ENCODE results near the gene TBC1D13.
"Not testable (repeated sequence)": the region's sequence is repeated elsewhere in the genome, so short reads cannot be mapped to it uniquely, and the experiment has no call there.

The TBC1D13 gene

GRCh38 chr9:128771745-128772519 is 15.1 kb upstream of the TBC1D13 start, which contains the start of gene ZER1:
TSS of gene ZER1 (minus strand) at chr9:128771927. CDS start at chr9:128755565, 16,362 bp downstream.
- H3K36me3 Mint-ChIP-seq (ENCODE audit: low read depth), result peaks cover 8% of the 10 kb centered on the region
- no peaks in the 10 kb centered on the region for H3K9me3 Mint-ChIP-seq
- peaks cover 35% of the 10 kb centered on the region for H3K4me1 Mint-ChIP-seq (ENCODE audit: low read depth)
- no peaks in the 10 kb centered on the region for H3K27me3 Mint-ChIP-seq
- H3K27ac Mint-ChIP-seq, result peak within 1 kb of the TSS; percentile 94
- DNase-seq, result peak; percentile 98
- peak within 1 kb of the TSS; percentile 93 for H3K4me3 Mint-ChIP-seq

GRCh38 chr9:128773049-128773448 is 14.0 kb upstream of the TBC1D13 start:
- peak overlapping the region; percentile 93 for H3K4me3 Mint-ChIP-seq

GRCh38 chr9:128774804-128775203 is 12.2 kb upstream of the TBC1D13 start:
- H3K4me1 Mint-ChIP-seq (ENCODE audit: low read depth), result peaks cover 18% of the 10 kb centered on the region
- H3K27ac Mint-ChIP-seq, result no peak overlapping the region
- DNase-seq, result no peak
- peaks cover 4% of the 10 kb centered on the region for H3K36me3 Mint-ChIP-seq (ENCODE audit: low read depth)
- H3K9me3 Mint-ChIP-seq, result no peaks in the 10 kb centered on the region
- no peak overlapping the region for H3K4me3 Mint-ChIP-seq
- no peaks in the 10 kb centered on the region for H3K27me3 Mint-ChIP-seq

More at GRCh38 chr9:128773049-128773448, 14.0 kb upstream of the TBC1D13 start:
- peaks cover 29% of the 10 kb centered on the region for H3K4me1 Mint-ChIP-seq (ENCODE audit: low read depth)
- peaks cover 4% of the 10 kb centered on the region for H3K36me3 Mint-ChIP-seq (ENCODE audit: low read depth)
- no peaks in the 10 kb centered on the region for H3K9me3 Mint-ChIP-seq
- no peaks in the 10 kb centered on the region for H3K27me3 Mint-ChIP-seq
- no peak overlapping the region for H3K27ac Mint-ChIP-seq
- DNase-seq, result no peak

GRCh38 chr9:128780093-128780492 is 7.0 kb upstream of the TBC1D13 start:
- H3K27ac Mint-ChIP-seq; H3K36me3 Mint-ChIP-seq (ENCODE audit: low read depth); H3K27me3 Mint-ChIP-seq; H3K4me3 Mint-ChIP-seq; DNase-seq; H3K4me1 Mint-ChIP-seq (ENCODE audit: low read depth); H3K9me3 Mint-ChIP-seq: not testable (repeated sequence)

GRCh38 chr9:128781187-128782070 is 5.6 kb upstream of the TBC1D13 start:
- no peak overlapping the region for H3K27ac Mint-ChIP-seq

GRCh38 chr9:128782669-128783068 is 4.4 kb upstream of the TBC1D13 start:
- Mint-ChIP-seq H3K27ac (no peak overlapping the region), H3K36me3 (ENCODE audit: low read depth) (peaks cover 5% of the 10 kb centered on the region), H3K27me3 (no peaks in the 10 kb centered on the region), H3K4me1 (ENCODE audit: low read depth) (peaks cover 11% of the 10 kb centered on the region), H3K4me3 (no peak overlapping the region), H3K9me3 (no peaks in the 10 kb centered on the region)
- DNase-seq, result no peak

More at GRCh38 chr9:128781187-128782070, 5.6 kb upstream of the TBC1D13 start:
- Mint-ChIP-seq H3K27me3 (no peaks in the 10 kb centered on the region), H3K4me1 (ENCODE audit: low read depth) (peaks cover 6% of the 10 kb centered on the region), H3K4me3 (no peak overlapping the region), H3K36me3 (ENCODE audit: low read depth) (no peaks in the 10 kb centered on the region), H3K9me3 (no peaks in the 10 kb centered on the region)
- no peak for DNase-seq

GRCh38 chr9:128785427-128785826 is 1.6 kb upstream of the TBC1D13 start:
- H3K4me3 Mint-ChIP-seq, result no peak overlapping the region
- no peaks in the 10 kb centered on the region for H3K27me3 Mint-ChIP-seq
- no peak for DNase-seq
- H3K27ac Mint-ChIP-seq, result no peak overlapping the region
- H3K4me1 Mint-ChIP-seq (ENCODE audit: low read depth), result peaks cover 22% of the 10 kb centered on the region
- peaks cover 23% of the 10 kb centered on the region for H3K36me3 Mint-ChIP-seq (ENCODE audit: low read depth)
- H3K9me3 Mint-ChIP-seq, result no peaks in the 10 kb centered on the region

- Mint-ChIP-seq H3K27ac (peak overlapping the region; percentile 90), H3K4me1 (ENCODE audit: low read depth) (peaks cover 27% of the 10 kb centered on the region), H3K4me3 (peak overlapping the region; percentile 88), H3K36me3 (ENCODE audit: low read depth) (peaks cover 45% of the 10 kb centered on the region), H3K27me3 (no peaks in the 10 kb centered on the region), H3K9me3 (no peaks in the 10 kb centered on the region)
- DNase-seq, result peak; percentile 34
These were observed 606 bp downstream of the TBC1D13 start for GRCh38 chr9:128787659-128788058.

GRCh38 chr9:128788445-128788844 is 1.4 kb downstream of the TBC1D13 start:
- DNase-seq, result no peak
- Mint-ChIP-seq H3K36me3 (ENCODE audit: low read depth) (peaks cover 53% of the 10 kb centered on the region), H3K4me3 (peak overlapping the region; percentile 88), H3K27me3 (no peaks in the 10 kb centered on the region), H3K27ac (peak overlapping the region; percentile 90), H3K4me1 (ENCODE audit: low read depth) (peaks cover 27% of the 10 kb centered on the region), H3K9me3 (no peaks in the 10 kb centered on the region)

GRCh38 chr9:128790536-128790935 is 3.5 kb downstream of the TBC1D13 start:
- no peak overlapping the region for H3K4me3 Mint-ChIP-seq
- peak overlapping the region; percentile 30 for H3K27ac Mint-ChIP-seq
- H3K9me3 Mint-ChIP-seq, result no peaks in the 10 kb centered on the region
- H3K4me1 Mint-ChIP-seq (ENCODE audit: low read depth), result peaks cover 24% of the 10 kb centered on the region
- DNase-seq, result no peak
- no peaks in the 10 kb centered on the region for H3K27me3 Mint-ChIP-seq
- peaks cover 69% of the 10 kb centered on the region for H3K36me3 Mint-ChIP-seq (ENCODE audit: low read depth)

- Mint-ChIP-seq H3K4me3 (no peak overlapping the region), H3K4me1 (ENCODE audit: low read depth) (peaks cover 19% of the 10 kb centered on the region), H3K27me3 (no peaks in the 10 kb centered on the region)
These were observed 5.1 kb downstream of the TBC1D13 start for GRCh38 chr9:128792134-128792533.

GRCh38 chr9:128792978-128793686 is 6.1 kb downstream of the TBC1D13 start:
- peaks cover 15% of the 10 kb centered on the region for H3K4me1 Mint-ChIP-seq (ENCODE audit: low read depth)
- H3K27ac Mint-ChIP-seq, result peak overlapping the region; percentile 80
- no peaks in the 10 kb centered on the region for H3K27me3 Mint-ChIP-seq
- H3K36me3 Mint-ChIP-seq (ENCODE audit: low read depth), result peaks cover 82% of the 10 kb centered on the region
- no peaks in the 10 kb centered on the region for H3K9me3 Mint-ChIP-seq
- DNase-seq, result no peak
- no peak overlapping the region for H3K4me3 Mint-ChIP-seq

More at GRCh38 chr9:128792134-128792533, 5.1 kb downstream of the TBC1D13 start:
- DNase-seq, result no peak
- no peak overlapping the region for H3K27ac Mint-ChIP-seq
- H3K9me3 Mint-ChIP-seq, result no peaks in the 10 kb centered on the region
- peaks cover 79% of the 10 kb centered on the region for H3K36me3 Mint-ChIP-seq (ENCODE audit: low read depth)

- not testable (repeated sequence) for H3K4me1 Mint-ChIP-seq (ENCODE audit: low read depth); H3K9me3 Mint-ChIP-seq; H3K4me3 Mint-ChIP-seq; H3K27ac Mint-ChIP-seq; DNase-seq; H3K27me3 Mint-ChIP-seq
- peaks cover 87% of the 10 kb centered on the region for H3K36me3 Mint-ChIP-seq (ENCODE audit: low read depth)
These were observed 7.9 kb downstream of the TBC1D13 start for GRCh38 chr9:128794961-128795360.

GRCh38 chr9:128798896-128799295 is 11.8 kb downstream of the TBC1D13 start:
- Mint-ChIP-seq H3K4me3 (no peak overlapping the region), H3K27me3 (no peaks in the 10 kb centered on the region), H3K36me3 (ENCODE audit: low read depth) (peaks cover 77% of the 10 kb centered on the region), H3K9me3 (no peaks in the 10 kb centered on the region), H3K4me1 (ENCODE audit: low read depth) (no peaks in the 10 kb centered on the region), H3K27ac (no peak overlapping the region)
- DNase-seq, result no peak

Data from activated T-cell treated with anti-CD3 and anti-CD28 coated beads, Interleukin-2, amount 50 U/mL, for 24 hours (primary cell).